ENCODE results near the gene AK5.

DNA sequence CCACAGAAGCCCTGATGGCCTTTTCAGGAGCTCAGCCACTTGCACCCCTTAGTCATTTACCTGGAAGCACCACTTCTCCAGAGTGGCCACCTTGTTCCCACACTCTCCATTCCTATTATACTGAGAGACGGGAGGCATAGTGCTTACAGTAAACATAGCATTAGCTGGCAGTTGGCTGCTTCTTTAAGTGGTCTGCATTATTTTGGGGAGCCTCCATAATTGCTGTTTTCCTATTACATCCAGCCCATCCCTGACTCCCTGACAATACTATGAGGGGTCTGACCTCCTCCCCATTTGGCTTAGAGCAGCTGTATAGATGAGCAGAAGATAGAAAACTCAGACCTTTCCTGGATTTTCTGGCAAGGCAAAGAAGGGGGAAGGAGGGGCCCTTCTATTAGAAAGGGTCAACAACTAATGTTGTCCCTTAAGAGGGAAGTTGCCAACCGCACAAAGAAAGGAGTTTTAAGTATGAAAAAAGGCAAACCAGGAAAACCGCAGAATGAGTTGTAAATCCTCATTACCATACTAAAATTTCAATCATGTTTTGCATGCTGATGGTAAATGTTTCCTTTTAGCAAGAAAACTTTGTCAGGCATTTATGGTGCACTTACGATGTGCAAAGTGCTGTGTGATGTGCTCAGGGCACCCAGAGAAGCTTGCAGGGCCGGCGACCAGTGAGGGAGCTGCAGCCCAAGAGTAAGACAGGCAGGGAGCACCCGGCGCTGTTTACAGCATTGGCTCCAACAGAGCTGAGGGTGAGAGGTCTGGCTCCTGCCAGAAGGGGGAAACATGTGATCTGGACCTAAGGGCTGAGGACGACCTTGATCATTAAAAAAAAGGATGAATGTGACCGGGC lies 233.3 kb downstream of the AK5 start:
- no peak for TF ChIP-seq EZH2phosphoT487 (IDR thresholded peaks at IDR 0.05; ENCODE audit: unreplicated experiment)
- TF ChIP-seq CTCF (conservative IDR thresholded peaks at IDR 0.05; ENCODE audit: low read depth in 2 of 2): peak; percentile 30 to 57; a peak in 3 of 4 replicates
- TF ChIP-seq EZH2 (IDR thresholded peaks at IDR 0.05; ENCODE audit: low read depth, unreplicated experiment): no peak
- no peak for TF ChIP-seq POLR2AphosphoS5 (IDR thresholded peaks at IDR 0.05; ENCODE audit: low read depth)

Measured in GM23338 (cell line).